ENCODE measurements around the gene ARL14EPL.

DNA sequence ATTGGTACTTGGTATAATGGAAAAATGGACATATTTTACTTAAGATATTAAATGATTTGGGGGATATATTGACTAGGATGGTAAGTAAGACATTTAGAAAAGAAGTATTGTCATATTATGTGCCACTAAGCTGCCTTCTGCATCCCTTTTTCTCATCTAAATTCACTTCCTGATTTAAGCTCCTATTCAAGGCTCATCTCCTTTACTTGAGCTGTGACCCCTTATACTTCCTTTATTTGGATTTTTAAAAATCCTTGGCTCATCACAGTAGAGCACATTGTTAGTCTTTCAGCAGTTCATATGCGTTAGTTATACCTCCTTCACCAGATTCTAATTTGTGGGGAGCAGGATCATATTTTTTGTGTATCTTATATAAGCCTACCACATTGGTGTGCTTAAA is 59.1 kb downstream of the ARL14EPL start:
- TF ChIP-seq CTCF (conservative IDR thresholded peaks at IDR 0.05 in 1 of 2, IDR thresholded peaks at IDR 0.05 in 1 of 2; ENCODE audit: low read depth in 1 of 2, low read length in 2 of 2) (no peak), EZH2 (IDR thresholded peaks at IDR 0.05; ENCODE audit: low read length, missing control alignments) (no peak)

Measured in fibroblast of lung (primary cell).